ENCODE measurements around the gene ZNF93.
"Not testable (repeated sequence)": the region's sequence is repeated elsewhere in the genome, so short reads cannot be mapped to it uniquely, and the experiment has no call there.

- TF ChIP-seq, protein P1, sequence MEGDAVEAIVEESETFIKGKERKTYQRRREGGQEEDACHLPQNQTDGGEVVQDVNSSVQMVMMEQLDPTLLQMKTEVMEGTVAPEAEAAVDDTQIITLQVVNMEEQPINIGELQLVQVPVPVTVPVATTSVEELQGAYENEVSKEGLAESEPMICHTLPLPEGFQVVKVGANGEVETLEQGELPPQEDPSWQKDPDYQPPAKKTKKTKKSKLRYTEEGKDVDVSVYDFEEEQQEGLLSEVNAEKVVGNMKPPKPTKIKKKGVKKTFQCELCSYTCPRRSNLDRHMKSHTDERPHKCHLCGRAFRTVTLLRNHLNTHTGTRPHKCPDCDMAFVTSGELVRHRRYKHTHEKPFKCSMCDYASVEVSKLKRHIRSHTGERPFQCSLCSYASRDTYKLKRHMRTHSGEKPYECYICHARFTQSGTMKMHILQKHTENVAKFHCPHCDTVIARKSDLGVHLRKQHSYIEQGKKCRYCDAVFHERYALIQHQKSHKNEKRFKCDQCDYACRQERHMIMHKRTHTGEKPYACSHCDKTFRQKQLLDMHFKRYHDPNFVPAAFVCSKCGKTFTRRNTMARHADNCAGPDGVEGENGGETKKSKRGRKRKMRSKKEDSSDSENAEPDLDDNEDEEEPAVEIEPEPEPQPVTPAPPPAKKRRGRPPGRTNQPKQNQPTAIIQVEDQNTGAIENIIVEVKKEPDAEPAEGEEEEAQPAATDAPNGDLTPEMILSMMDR (conservative IDR thresholded peaks at IDR 0.05 in 1 of 2, IDR thresholded peaks at IDR 0.05 in 1 of 2; ENCODE audit: low read depth in 1 of 2, low read length in 2 of 2) = not testable (repeated sequence)
- not testable (repeated sequence) for TF ChIP-seq EZH2 (IDR thresholded peaks at IDR 0.05; ENCODE audit: low read length, missing control alignments)
These were observed 30.7 kb upstream of the ZNF93 start for GRCh38 chr19:19870086-19870485.

Data from fibroblast of lung (primary cell).